HepG2 (cell line): ENCODE data around the gene CAB39. TPM values are rescaled to one million over a fixed set of nuclear protein-coding genes. Genes with fewer than 3 reads are reported as not detected.
A peak's percentile ranks its signal among the peaks of the same experiment; 100 is the strongest.

Experiments used
- ADNP ChIP-seq: sonication (generic); formaldehyde crosslinking; IDR thresholded peaks from 2 replicates; pipeline ENCODE4 v1.4.0; 2020; ENCODE audit warnings: missing genetic modification reagents
- CREM ChIP-seq, 2 experiments: sonication (generic) in 1 of 2; formaldehyde crosslinking in 1 of 2; IDR thresholded peaks; 2 replicates each; pipeline versions ENCODE4 v1.4.0 to v1.6.1; 2016 to 2020; ENCODE audit warnings: antibody characterized with exemption in 1 of 2, mild to moderate bottlenecking in 1 of 2, missing genetic modification reagents in 1 of 2
- FOXO1 ChIP-seq: sonication (generic); formaldehyde crosslinking; IDR thresholded peaks from 2 replicates; pipeline ENCODE4 v1.4.0; 2020; ENCODE audit warnings: missing genetic modification reagents
- GATAD2A ChIP-seq: IDR thresholded peaks from 2 replicates; pipeline ENCODE4 v1.6.1; 2016
- HHEX ChIP-seq: IDR thresholded peaks from 2 replicates; pipeline ENCODE4 v1.6.1; 2016; ENCODE audit warnings: control low read depth
- HMGA1 ChIP-seq: sonication (generic); formaldehyde crosslinking; conservative IDR thresholded peaks from 2 replicates; pipeline ENCODE4 v1.4.0; 2020; ENCODE audit warnings: missing genetic modification reagents
- NBN ChIP-seq: fragments of 450-650 bp; conservative IDR thresholded peaks from 2 replicates; pipeline ENCODE4 v1.6.1; 2017
- NCOA1 ChIP-seq: sonication (generic); formaldehyde crosslinking; IDR thresholded peaks from 2 replicates; pipeline ENCODE4 v1.9.0; 2021; ENCODE audit warnings: missing genetic modification reagents
- NONO ChIP-seq, 2 experiments: fragments of 450-650 bp in 1 of 2; sonication (generic) in 1 of 2; formaldehyde crosslinking in 1 of 2; IDR thresholded peaks in 1 of 2; conservative IDR thresholded peaks in 1 of 2; 2 replicates each; pipeline versions ENCODE4 v1.6.1 to v1.8.0; 2017 to 2022; ENCODE audit warnings: mild to moderate bottlenecking in 1 of 2, missing genetic modification reagents in 1 of 2, moderate library complexity in 1 of 2
- NR2F6 ChIP-seq, 2 experiments: IDR thresholded peaks; 2 replicates each; pipeline ENCODE4 v1.6.1; 2016; ENCODE audit warnings: antibody characterized with exemption in 1 of 2, mild to moderate bottlenecking in 1 of 2
- TCF12 ChIP-seq, 2 experiments: fragments of 450-650 bp in 1 of 2; sonication (generic) in 1 of 2; formaldehyde crosslinking in 1 of 2; IDR thresholded peaks; 2 replicates each; pipeline versions ENCODE4 v1.6.1 to v1.8.0; 2017 to 2022; ENCODE audit warnings: antibody characterized with exemption in 1 of 2, mild to moderate bottlenecking in 1 of 2, missing genetic modification reagents in 1 of 2, moderate library complexity in 1 of 2
- XRCC5 ChIP-seq: fragments of 200-400 bp; formaldehyde crosslinking; optimal IDR thresholded peaks from 2 replicates; pipeline ENCODE3; 2017; ENCODE audit warnings: mild to moderate bottlenecking, low read length
- ZBTB3 ChIP-seq: sonication (generic); formaldehyde crosslinking; IDR thresholded peaks from 2 replicates; pipeline ENCODE4 v1.4.0; 2020; ENCODE audit warnings: low read depth, mild to moderate bottlenecking, moderate library complexity, missing genetic modification reagents, borderline replicate concordance
- ZNF766 ChIP-seq: sonication (generic); formaldehyde crosslinking; IDR thresholded peaks from 2 replicates; pipeline ENCODE4 v1.5.0; 2020; ENCODE audit warnings: missing genetic modification reagents, borderline replicate concordance
- polyA plus RNA-seq, 8 experiments: library from polyadenylated mRNA; depleted of rRNA in 3 of 8; stranded (reverse) in 7 of 8; unstranded in 1 of 8; fragments of >200 nt; fragmentation: Illumina TruSeq in 4 of 8; extraction: Trizol in 4 of 8; gene quantifications; 2 replicates each; pipeline versions ENCODE4 v1.2.1 to v1.2.3, GENCODE V29; 2011 to 2016; ENCODE audit warnings: low read depth in 4 of 8, missing spikeins in 1 of 8, mixed read lengths in 1 of 8; ENCODE audit not compliant: insufficient read depth in 1 of 8
- total RNA-seq, 5 experiments: library from RNA; depleted of rRNA; stranded (reverse); fragments of >200 nt; fragmentation: Illumina TruSeq; extraction: Trizol; gene quantifications; 2 replicates each; pipeline ENCODE4 v1.2.3, GENCODE V29; 2016; ENCODE audit warnings: low read depth in 1 of 5
- TF ChIP-seq, protein P1 (sequence below): sonication (generic); formaldehyde crosslinking; IDR thresholded peaks from 2 replicates; pipeline ENCODE4 v1.5.1; 2020; ENCODE audit warnings: mild to moderate bottlenecking, moderate library complexity, missing genetic modification reagents
- TF ChIP-seq, protein P2 (sequence below): sonication (generic); formaldehyde crosslinking; conservative IDR thresholded peaks from 2 replicates; pipeline ENCODE4 v1.8.0; 2022; ENCODE audit warnings: low read depth, missing genetic modification reagents
- TF ChIP-seq, protein P3 (sequence below): sonication (generic); formaldehyde crosslinking; IDR thresholded peaks from 2 replicates; pipeline ENCODE4 v1.4.0; 2020; ENCODE audit warnings: missing genetic modification reagents, borderline replicate concordance
- TF ChIP-seq, protein P4 (sequence below): sonication (generic); formaldehyde crosslinking; conservative IDR thresholded peaks from 2 replicates; pipeline ENCODE4 v1.4.0; 2020; ENCODE audit warnings: missing genetic modification reagents
- TF ChIP-seq, protein P5 (sequence below): fragments of 450-650 bp; IDR thresholded peaks from 2 replicates; pipeline ENCODE4 v1.6.1; 2017; ENCODE audit warnings: mild to moderate bottlenecking

The CAB39 gene
- total and polyA plus RNA-seq, 2 of the 13 experiments (the other 11 are each of a cell fraction or from before 2014, with no cell fraction given), result 19.3 to 45.3 TPM

DNA sequence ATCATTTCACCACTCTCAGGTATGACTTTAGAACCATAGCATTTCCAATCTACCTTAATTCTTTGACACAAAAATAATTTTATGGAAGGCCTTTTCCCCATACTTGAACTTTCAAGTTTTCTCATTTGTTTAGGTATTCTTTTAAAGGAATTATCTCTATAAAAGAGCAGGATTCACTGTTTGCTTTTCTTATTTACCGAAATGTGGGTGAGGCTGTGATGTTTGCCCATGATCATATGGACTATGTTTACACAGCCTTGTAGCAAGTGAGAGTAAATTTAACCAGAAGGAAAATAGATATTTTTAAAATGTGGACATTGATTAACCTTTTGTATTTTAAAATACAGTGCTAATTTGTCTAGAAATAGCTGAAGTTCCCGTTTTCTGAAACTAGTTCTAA is 26.3 kb downstream of the CAB39 start (continued):
- TF ChIP-seq, protein P1, sequence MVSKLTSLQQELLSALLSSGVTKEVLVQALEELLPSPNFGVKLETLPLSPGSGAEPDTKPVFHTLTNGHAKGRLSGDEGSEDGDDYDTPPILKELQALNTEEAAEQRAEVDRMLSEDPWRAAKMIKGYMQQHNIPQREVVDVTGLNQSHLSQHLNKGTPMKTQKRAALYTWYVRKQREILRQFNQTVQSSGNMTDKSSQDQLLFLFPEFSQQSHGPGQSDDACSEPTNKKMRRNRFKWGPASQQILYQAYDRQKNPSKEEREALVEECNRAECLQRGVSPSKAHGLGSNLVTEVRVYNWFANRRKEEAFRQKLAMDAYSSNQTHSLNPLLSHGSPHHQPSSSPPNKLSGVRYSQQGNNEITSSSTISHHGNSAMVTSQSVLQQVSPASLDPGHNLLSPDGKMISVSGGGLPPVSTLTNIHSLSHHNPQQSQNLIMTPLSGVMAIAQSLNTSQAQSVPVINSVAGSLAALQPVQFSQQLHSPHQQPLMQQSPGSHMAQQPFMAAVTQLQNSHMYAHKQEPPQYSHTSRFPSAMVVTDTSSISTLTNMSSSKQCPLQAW (CRISPR knock-in tag), result no peak
- TF ChIP-seq NONO (IDR thresholded peaks at IDR 0.05) (no peak), NONO (CRISPR knock-in tag; conservative IDR thresholded peaks at IDR 0.05) (no peak), ADNP (CRISPR knock-in tag) (no peak), TCF12 (IDR thresholded peaks at IDR 0.05) (no peak), TCF12 (CRISPR knock-in tag; IDR thresholded peaks at IDR 0.05) (peak; percentile 44; the same call in 1 of the 2 replicates), NBN (no peak), ZNF766 (CRISPR knock-in tag) (no peak), CREM (IDR thresholded peaks at IDR 0.05) (peak; percentile 86), CREM (CRISPR knock-in tag; IDR thresholded peaks at IDR 0.05) (no peak), FOXO1 (CRISPR knock-in tag) (peak; percentile 89), HMGA1 (no peak), NR2F6 (IDR thresholded peaks at IDR 0.05) (peak; percentile 85), NR2F6 (CRISPR knock-in tag; IDR thresholded peaks at IDR 0.05) (peak; percentile 73), XRCC5 (no peak), ZBTB3 (CRISPR knock-in tag) (peak; percentile 80; the same call in 1 of the 2 replicates), HHEX (peak; percentile 98), GATAD2A (CRISPR knock-in tag) (peak; percentile 97), NCOA1 (CRISPR knock-in tag) (no peak)
- TF ChIP-seq, protein P2, sequence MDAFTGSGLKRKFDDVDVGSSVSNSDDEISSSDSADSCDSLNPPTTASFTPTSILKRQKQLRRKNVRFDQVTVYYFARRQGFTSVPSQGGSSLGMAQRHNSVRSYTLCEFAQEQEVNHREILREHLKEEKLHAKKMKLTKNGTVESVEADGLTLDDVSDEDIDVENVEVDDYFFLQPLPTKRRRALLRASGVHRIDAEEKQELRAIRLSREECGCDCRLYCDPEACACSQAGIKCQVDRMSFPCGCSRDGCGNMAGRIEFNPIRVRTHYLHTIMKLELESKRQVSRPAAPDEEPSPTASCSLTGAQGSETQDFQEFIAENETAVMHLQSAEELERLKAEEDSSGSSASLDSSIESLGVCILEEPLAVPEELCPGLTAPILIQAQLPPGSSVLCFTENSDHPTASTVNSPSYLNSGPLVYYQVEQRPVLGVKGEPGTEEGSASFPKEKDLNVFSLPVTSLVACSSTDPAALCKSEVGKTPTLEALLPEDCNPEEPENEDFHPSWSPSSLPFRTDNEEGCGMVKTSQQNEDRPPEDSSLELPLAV (CRISPR knock-in tag), result no peak
- TF ChIP-seq, protein P3, sequence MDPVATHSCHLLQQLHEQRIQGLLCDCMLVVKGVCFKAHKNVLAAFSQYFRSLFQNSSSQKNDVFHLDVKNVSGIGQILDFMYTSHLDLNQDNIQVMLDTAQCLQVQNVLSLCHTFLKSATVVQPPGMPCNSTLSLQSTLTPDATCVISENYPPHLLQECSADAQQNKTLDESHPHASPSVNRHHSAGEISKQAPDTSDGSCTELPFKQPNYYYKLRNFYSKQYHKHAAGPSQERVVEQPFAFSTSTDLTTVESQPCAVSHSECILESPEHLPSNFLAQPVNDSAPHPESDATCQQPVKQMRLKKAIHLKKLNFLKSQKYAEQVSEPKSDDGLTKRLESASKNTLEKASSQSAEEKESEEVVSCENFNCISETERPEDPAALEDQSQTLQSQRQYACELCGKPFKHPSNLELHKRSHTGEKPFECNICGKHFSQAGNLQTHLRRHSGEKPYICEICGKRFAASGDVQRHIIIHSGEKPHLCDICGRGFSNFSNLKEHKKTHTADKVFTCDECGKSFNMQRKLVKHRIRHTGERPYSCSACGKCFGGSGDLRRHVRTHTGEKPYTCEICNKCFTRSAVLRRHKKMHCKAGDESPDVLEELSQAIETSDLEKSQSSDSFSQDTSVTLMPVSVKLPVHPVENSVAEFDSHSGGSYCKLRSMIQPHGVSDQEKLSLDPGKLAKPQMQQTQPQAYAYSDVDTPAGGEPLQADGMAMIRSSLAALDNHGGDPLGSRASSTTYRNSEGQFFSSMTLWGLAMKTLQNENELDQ, result no peak
- TF ChIP-seq, protein P4, sequence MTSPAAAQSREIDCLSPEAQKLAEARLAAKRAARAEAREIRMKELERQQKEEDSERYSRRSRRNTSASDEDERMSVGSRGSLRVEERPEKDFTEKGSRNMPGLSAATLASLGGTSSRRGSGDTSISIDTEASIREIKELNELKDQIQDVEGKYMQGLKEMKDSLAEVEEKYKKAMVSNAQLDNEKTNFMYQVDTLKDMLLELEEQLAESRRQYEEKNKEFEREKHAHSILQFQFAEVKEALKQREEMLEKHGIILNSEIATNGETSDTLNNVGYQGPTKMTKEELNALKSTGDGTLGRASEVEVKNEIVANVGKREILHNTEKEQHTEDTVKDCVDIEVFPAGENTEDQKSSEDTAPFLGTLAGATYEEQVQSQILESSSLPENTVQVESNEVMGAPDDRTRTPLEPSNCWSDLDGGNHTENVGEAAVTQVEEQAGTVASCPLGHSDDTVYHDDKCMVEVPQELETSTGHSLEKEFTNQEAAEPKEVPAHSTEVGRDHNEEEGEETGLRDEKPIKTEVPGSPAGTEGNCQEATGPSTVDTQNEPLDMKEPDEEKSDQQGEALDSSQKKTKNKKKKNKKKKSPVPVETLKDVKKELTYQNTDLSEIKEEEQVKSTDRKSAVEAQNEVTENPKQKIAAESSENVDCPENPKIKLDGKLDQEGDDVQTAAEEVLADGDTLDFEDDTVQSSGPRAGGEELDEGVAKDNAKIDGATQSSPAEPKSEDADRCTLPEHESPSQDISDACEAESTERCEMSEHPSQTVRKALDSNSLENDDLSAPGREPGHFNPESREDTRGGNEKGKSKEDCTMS (CRISPR knock-in tag), result no peak
- TF ChIP-seq, protein P5, sequence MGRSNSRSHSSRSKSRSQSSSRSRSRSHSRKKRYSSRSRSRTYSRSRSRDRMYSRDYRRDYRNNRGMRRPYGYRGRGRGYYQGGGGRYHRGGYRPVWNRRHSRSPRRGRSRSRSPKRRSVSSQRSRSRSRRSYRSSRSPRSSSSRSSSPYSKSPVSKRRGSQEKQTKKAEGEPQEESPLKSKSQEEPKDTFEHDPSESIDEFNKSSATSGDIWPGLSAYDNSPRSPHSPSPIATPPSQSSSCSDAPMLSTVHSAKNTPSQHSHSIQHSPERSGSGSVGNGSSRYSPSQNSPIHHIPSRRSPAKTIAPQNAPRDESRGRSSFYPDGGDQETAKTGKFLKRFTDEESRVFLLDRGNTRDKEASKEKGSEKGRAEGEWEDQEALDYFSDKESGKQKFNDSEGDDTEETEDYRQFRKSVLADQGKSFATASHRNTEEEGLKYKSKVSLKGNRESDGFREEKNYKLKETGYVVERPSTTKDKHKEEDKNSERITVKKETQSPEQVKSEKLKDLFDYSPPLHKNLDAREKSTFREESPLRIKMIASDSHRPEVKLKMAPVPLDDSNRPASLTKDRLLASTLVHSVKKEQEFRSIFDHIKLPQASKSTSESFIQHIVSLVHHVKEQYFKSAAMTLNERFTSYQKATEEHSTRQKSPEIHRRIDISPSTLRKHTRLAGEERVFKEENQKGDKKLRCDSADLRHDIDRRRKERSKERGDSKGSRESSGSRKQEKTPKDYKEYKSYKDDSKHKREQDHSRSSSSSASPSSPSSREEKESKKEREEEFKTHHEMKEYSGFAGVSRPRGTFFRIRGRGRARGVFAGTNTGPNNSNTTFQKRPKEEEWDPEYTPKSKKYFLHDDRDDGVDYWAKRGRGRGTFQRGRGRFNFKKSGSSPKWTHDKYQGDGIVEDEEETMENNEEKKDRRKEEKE, result no peak
